HG03039 (cell line): ENCODE results near the gene COA1.
"Not testable (repeated sequence)": the region's sequence is repeated elsewhere in the genome, so short reads cannot be mapped to it uniquely, and the experiment has no call there.

ENCODE experiments used
- ATAC-seq: cut with Tn5 transposase; IDR thresholded peaks from one replicate; pipeline ENCODE4 v1.9.1; 2021; ENCODE audit warnings: mild to moderate bottlenecking, moderate library complexity; ENCODE audit not compliant: unreplicated experiment

The COA1 gene

GRCh38 chr7:43758822-43759683 lies 29.7 kb upstream of the COA1 start:
- peak; percentile 46 for ATAC-seq

GRCh38 chr7:43758029-43758821 lies 28.9 kb upstream of the COA1 start, which contains the start of gene BLVRA:
Gene BLVRA (plus strand): TSS chr7:43758680. CDS start chr7:43771159, 12,479 bp downstream.
- ATAC-seq: peak; percentile 49

- ATAC-seq: no peak
Observed at GRCh38 chr7:43757073-43757720, 27.9 kb upstream of the COA1 start.

- no peak for ATAC-seq
Observed at GRCh38 chr7:43756368-43757072, 27.2 kb upstream of the COA1 start.

GRCh38 chr7:43754596-43754995 lies 25.3 kb upstream of the COA1 start:
- no peak for ATAC-seq

- ATAC-seq: no peak
Observed at GRCh38 chr7:43753843-43754242, 24.5 kb upstream of the COA1 start.

GRCh38 chr7:43753271-43753810 lies 24.0 kb upstream of the COA1 start:
- no peak for ATAC-seq

- ATAC-seq: no peak
Observed at GRCh38 chr7:43752411-43752810, 23.1 kb upstream of the COA1 start.

- ATAC-seq: no peak
Observed at GRCh38 chr7:43750016-43750887, 20.9 kb upstream of the COA1 start.

GRCh38 chr7:43749383-43749940 lies 20.1 kb upstream of the COA1 start:
- no peak for ATAC-seq

- no peak for ATAC-seq
Observed at GRCh38 chr7:43747328-43748105, 18.2 kb upstream of the COA1 start.

GRCh38 chr7:43742692-43743091 lies 13.4 kb upstream of the COA1 start:
- ATAC-seq: no peak

GRCh38 chr7:43737467-43738127 lies 8.3 kb upstream of the COA1 start:
- no peak for ATAC-seq

- peak; percentile 75 for ATAC-seq
Observed at GRCh38 chr7:43735802-43736603, 6.7 kb upstream of the COA1 start.

- ATAC-seq: peak; percentile 18
Observed at GRCh38 chr7:43735403-43735801, 6.1 kb upstream of the COA1 start.

GRCh38 chr7:43734575-43735332 lies 5.4 kb upstream of the COA1 start:
- not testable (repeated sequence) for ATAC-seq
